GM12878 (cell line): ENCODE measurements around the gene AREG.

Experiments used
- BRCA1 ChIP-seq: IDR thresholded peaks from 2 replicates; pipeline ENCODE4 v1.6.1; 2011; ENCODE audit warnings: low read depth, low read length, improper control_type of control experiment
- CHD1 ChIP-seq: IDR thresholded peaks from 2 replicates; pipeline ENCODE4 v1.6.1; 2012; ENCODE audit warnings: low read depth, low read length, improper control_type of control experiment
- CTCF ChIP-seq, 3 experiments: IDR thresholded peaks in 2 of 3; conservative IDR thresholded peaks in 1 of 3; 2 replicates each; pipeline ENCODE4 v1.5.1; 2011; ENCODE audit warnings: low read depth in 3 of 3, low read length in 3 of 3, mild to moderate bottlenecking in 3 of 3, control low read depth in 2 of 3, moderate library complexity in 2 of 3, inconsistent platforms in 1 of 3, mixed read lengths in 1 of 3; ENCODE audit not compliant: control insufficient read depth in 2 of 3, insufficient read depth in 1 of 3; ENCODE audit errors: extremely low read depth in 1 of 3
- HCFC1 ChIP-seq: fragments of 150-350 bp; IDR thresholded peaks from 2 replicates; pipeline ENCODE4 v1.6.1; 2014; ENCODE audit warnings: low read length
- POLR2A ChIP-seq: IDR thresholded peaks from 2 replicates; pipeline ENCODE4 v1.6.1; 2011; ENCODE audit warnings: low read depth, mild to moderate bottlenecking, low read length
- RFX5 ChIP-seq: IDR thresholded peaks from 2 replicates; pipeline ENCODE4 v1.6.1; 2011; ENCODE audit warnings: low read depth, low read length, improper control_type of control experiment
- ZBTB4 ChIP-seq: fragments of 450-650 bp; formaldehyde crosslinking; IDR thresholded peaks from 2 replicates; pipeline ENCODE4 v1.4.0; 2022; ENCODE audit warnings: mild to moderate bottlenecking, moderate library complexity
- TF ChIP-seq, protein P1 (sequence below): fragments of 450-650 bp; IDR thresholded peaks from 2 replicates; pipeline ENCODE4 v1.6.1; 2017; ENCODE audit warnings: mild to moderate bottlenecking

- TF ChIP-seq, protein P1, sequence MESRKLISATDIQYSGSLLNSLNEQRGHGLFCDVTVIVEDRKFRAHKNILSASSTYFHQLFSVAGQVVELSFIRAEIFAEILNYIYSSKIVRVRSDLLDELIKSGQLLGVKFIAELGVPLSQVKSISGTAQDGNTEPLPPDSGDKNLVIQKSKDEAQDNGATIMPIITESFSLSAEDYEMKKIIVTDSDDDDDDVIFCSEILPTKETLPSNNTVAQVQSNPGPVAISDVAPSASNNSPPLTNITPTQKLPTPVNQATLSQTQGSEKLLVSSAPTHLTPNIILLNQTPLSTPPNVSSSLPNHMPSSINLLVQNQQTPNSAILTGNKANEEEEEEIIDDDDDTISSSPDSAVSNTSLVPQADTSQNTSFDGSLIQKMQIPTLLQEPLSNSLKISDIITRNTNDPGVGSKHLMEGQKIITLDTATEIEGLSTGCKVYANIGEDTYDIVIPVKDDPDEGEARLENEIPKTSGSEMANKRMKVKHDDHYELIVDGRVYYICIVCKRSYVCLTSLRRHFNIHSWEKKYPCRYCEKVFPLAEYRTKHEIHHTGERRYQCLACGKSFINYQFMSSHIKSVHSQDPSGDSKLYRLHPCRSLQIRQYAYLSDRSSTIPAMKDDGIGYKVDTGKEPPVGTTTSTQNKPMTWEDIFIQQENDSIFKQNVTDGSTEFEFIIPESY: no peak
- no peak for TF ChIP-seq CTCF (IDR thresholded peaks at IDR 0.05 in 2 of 3, conservative IDR thresholded peaks at IDR 0.05 in 1 of 3; ENCODE audit: control insufficient read depth in 2 of 3, extremely low read depth in 1 of 3, insufficient read depth in 1 of 3, low read depth in 3 of 3, low read length in 3 of 3)
- no peak for TF ChIP-seq RFX5
- no peak for TF ChIP-seq HCFC1
- TF ChIP-seq ZBTB4: no peak
- no peak for TF ChIP-seq POLR2A
- TF ChIP-seq BRCA1: no peak
- no peak for TF ChIP-seq CHD1
Observed at GRCh38 chr4:74408639-74409038, 36.3 kb upstream of the AREG start.
